Right atrium auricular region (tissue), 2 donors: ENCODE measurements around the gene CCT6B. TPM values are rescaled to one million over a fixed set of nuclear protein-coding genes. Genes with fewer than 3 reads are reported as not detected.

Experiments
- DNase-seq: peaks from one replicate; pipeline ENCODE4 v3.0.0-alpha.2; 2019; ENCODE audit warnings: low spot score
- H3K27ac ChIP-seq, 2 donors: fragments of 200-600 bp; sonication (generic); 1 replicate in 1 of 2; 2 replicates in 1 of 2; pipeline ENCODE4 v1.5.1; 2016 to 2019
- H3K27me3 ChIP-seq, 2 donors: fragments of 200-600 bp; sonication (generic); one replicate each; pipeline versions ENCODE4 v1.5.1 to v1.6.0; 2017 to 2019
- H3K36me3 ChIP-seq: fragments of 200-600 bp; sonication (generic); one replicate; pipeline ENCODE4 v1.5.1; 2016
- H3K4me1 ChIP-seq, 2 donors: fragments of 200-600 bp; sonication (generic); one replicate each; pipeline versions ENCODE4 v1.5.1 to v1.6.0; 2017 to 2019
- H3K4me3 ChIP-seq, 2 donors: fragments of 200-600 bp; sonication (generic); 1 replicate in 1 of 2; 2 replicates in 1 of 2; pipeline ENCODE4 v1.5.1; 2017 to 2019; ENCODE audit warnings: mild to moderate bottlenecking in 1 of 2, moderate library complexity in 1 of 2
- H3K9me3 ChIP-seq, 2 donors: fragments of 200-600 bp; sonication (generic); one replicate each; pipeline ENCODE4 v1.5.1; 2019
- CTCF ChIP-seq, 2 donors: fragments of 200-600 bp; sonication (generic); IDR thresholded peaks; one replicate each; pipeline ENCODE4 v1.5.1; 2019; ENCODE audit warnings: antibody characterized with exemption in 2 of 2
- total RNA-seq, 2 donors: library from RNA; depleted of rRNA; stranded (reverse); fragments of >200 nt; gene quantifications; one replicate each; pipeline ENCODE4 v1.1.0, GENCODE V29; 2016

The CCT6B gene
- total RNA-seq, result 1 to 10 TPM; 1.8 to 1.9 TPM

- H3K27me3 ChIP-seq, result no peaks in the 10 kb centered on the region
- H3K27ac ChIP-seq, result peak within 1 kb of the TSS; percentile 90 to 93
- peaks cover 26% of the 10 kb centered on the region for H3K36me3 ChIP-seq
- H3K9me3 ChIP-seq, result no peaks in the 10 kb centered on the region
- peaks cover 0 to 20% of the 10 kb centered on the region in 2 donors for H3K4me1 ChIP-seq
- DNase-seq, result peak; percentile 94
- H3K4me3 ChIP-seq, result peak within 1 kb of the TSS; percentile 79 to 87
- peak in 1 of 2 donors; percentile 15 for TF ChIP-seq CTCF (IDR thresholded peaks at IDR 0.05)
These were observed at the start of gene CCT6B, which contains the start of gene ZNF830 for GRCh38 chr17:34961093-34961911. TSS of gene CCT6B (minus strand) at chr17:34961460. CDS start at chr17:34961393, 67 bp downstream. TSS of gene ZNF830 (plus strand) at chr17:34961540. CDS start at chr17:34961567, 27 bp downstream.

GRCh38 chr17:35010093-35010492, 48.8 kb upstream of the CCT6B start:
- H3K27me3 ChIP-seq, result no peaks in the 10 kb centered on the region
- H3K4me1 ChIP-seq, result no peaks in the 10 kb centered on the region
- no peak overlapping the region for H3K27ac ChIP-seq
- TF ChIP-seq CTCF (IDR thresholded peaks at IDR 0.05), result no peak
- no peak overlapping the region for H3K4me3 ChIP-seq
- no peak for DNase-seq
- H3K9me3 ChIP-seq, result no peaks in the 10 kb centered on the region
- H3K36me3 ChIP-seq, result peaks cover 42% of the 10 kb centered on the region

GRCh38 chr17:35006961-35007360, 45.7 kb upstream of the CCT6B start:
- Histone ChIP-seq H3K9me3 (no peaks in the 10 kb centered on the region), H3K4me1 (peaks cover 0 to 10% of the 10 kb centered on the region in 2 donors), H3K27me3 (no peaks in the 10 kb centered on the region), H3K36me3 (peaks cover 25% of the 10 kb centered on the region), H3K4me3 (no peak overlapping the region), H3K27ac (no peak overlapping the region)
- DNase-seq, result no peak
- no peak for TF ChIP-seq CTCF (IDR thresholded peaks at IDR 0.05)

GRCh38 chr17:35006345-35006744, 45.1 kb upstream of the CCT6B start:
- DNase-seq, result no peak
- no peak overlapping the region for H3K27ac ChIP-seq
- no peak overlapping the region for H3K4me3 ChIP-seq
- H3K4me1 ChIP-seq, result peaks cover 0 to 10% of the 10 kb centered on the region in 2 donors
- H3K9me3 ChIP-seq, result no peaks in the 10 kb centered on the region
- peaks cover 25% of the 10 kb centered on the region for H3K36me3 ChIP-seq
- TF ChIP-seq CTCF (IDR thresholded peaks at IDR 0.05), result no peak
- no peaks in the 10 kb centered on the region for H3K27me3 ChIP-seq

- peak overlapping the region in 1 of 2 donors; percentile 3 for H3K27ac ChIP-seq
- peaks cover 32% of the 10 kb centered on the region for H3K36me3 ChIP-seq
- no peak overlapping the region for H3K4me3 ChIP-seq
- TF ChIP-seq CTCF (IDR thresholded peaks at IDR 0.05), result no peak
- H3K27me3 ChIP-seq, result no peaks in the 10 kb centered on the region
- no peak for DNase-seq
- peaks cover 0 to 10% of the 10 kb centered on the region in 2 donors for H3K4me1 ChIP-seq
- H3K9me3 ChIP-seq, result no peaks in the 10 kb centered on the region
These were observed 42.5 kb upstream of the CCT6B start for GRCh38 chr17:35003778-35004177.
